Upper lobe of left lung (tissue), 6 donors: Measurements from ENCODE around the gene NEDD4L. TPM values are rescaled to one million over a fixed set of nuclear protein-coding genes. Genes with fewer than 3 reads are reported as not detected.
"Not testable (repeated sequence)": the region's sequence is repeated elsewhere in the genome, so short reads cannot be mapped to it uniquely, and the experiment has no call there.

ENCODE experiments used
- ATAC-seq, 2 donors: fragments of 200-7000 bp; cut with Tn5 transposase; one replicate each; pipeline ENCODE4 v1.9.1; 2022; ENCODE audit warnings: mild to moderate bottlenecking in 2 of 2, moderate library complexity in 2 of 2; ENCODE audit not compliant: low FRiP score in 2 of 2
- DNase-seq, 2 donors: peaks; one replicate each; pipeline ENCODE4 v3.0.0-alpha.2; 2019 to 2020
- H3K27ac ChIP-seq, 4 donors: fragments of 200-600 bp; sonication (generic); one replicate each; pipeline ENCODE4 v1.5.1; 2016 to 2019
- H3K27me3 ChIP-seq, 4 donors: fragments of 200-600 bp; sonication (generic); one replicate each; pipeline ENCODE4 v1.5.1; 2017 to 2019
- H3K36me3 ChIP-seq, 4 donors: fragments of 200-600 bp; sonication (generic); one replicate each; pipeline ENCODE4 v1.5.1; 2016 to 2019
- H3K4me1 ChIP-seq, 4 donors: fragments of 200-600 bp; sonication (generic); one replicate each; pipeline ENCODE4 v1.5.1; 2018 to 2019
- H3K4me3 ChIP-seq, 4 donors: fragments of 200-600 bp; sonication (generic); one replicate each; pipeline ENCODE4 v1.5.1; 2017 to 2019; ENCODE audit warnings: mild to moderate bottlenecking in 2 of 4, moderate library complexity in 1 of 4
- H3K9me3 ChIP-seq, 4 donors: fragments of 200-600 bp; sonication (generic); one replicate each; pipeline ENCODE4 v1.5.1; 2018 to 2019
- CTCF ChIP-seq, 6 experiments: fragments of 450-650 bp in 4 of 6; fragments of 200-600 bp in 2 of 6; sonication (generic) in 2 of 6; IDR thresholded peaks; one replicate each; pipeline ENCODE4 v1.5.1; 2016 to 2019; ENCODE audit warnings: antibody characterized with exemption in 6 of 6
- EP300 ChIP-seq, 4 donors: sonication (generic); formaldehyde crosslinking; IDR thresholded peaks; one replicate each; pipeline ENCODE4 v1.5.1; 2017; ENCODE audit warnings: antibody characterized with exemption in 4 of 4, control low read depth in 2 of 4
- POLR2A ChIP-seq, 4 donors: fragments of 450-650 bp; IDR thresholded peaks; one replicate each; pipeline ENCODE4 v1.5.1; 2016 to 2017; ENCODE audit warnings: antibody characterized with exemption in 4 of 4, mild to moderate bottlenecking in 2 of 4
- POLR2AphosphoS5 ChIP-seq, 2 donors: sonication (generic); formaldehyde crosslinking; IDR thresholded peaks; one replicate each; pipeline ENCODE4 v1.5.1; 2017; ENCODE audit warnings: antibody characterized with exemption in 2 of 2
- WGBS, 2 donors: methylation state at CpG; one replicate each; pipeline ENCODE4 v1.1.5; 2017 to 2018; 5-methylcytosine and 5-hydroxymethylcytosine counted together
- total RNA-seq, 6 donors: library from RNA; depleted of rRNA in 4 of 6; stranded (reverse); fragments of >200 nt in 4 of 6; gene quantifications; one replicate each; pipeline versions ENCODE4 v1.1.0 to v1.2.1, GENCODE V29; 2016 to 2021
- donor health status: DM: no; HTN: no; CAD: no; lungs with moderate emphysema.
- donor health status: DM: no; HTN: yes; CAD: no; lungs with severe emphysema.

NEDD4L gene
- total RNA-seq, 6 donors from 2014 or later = 148 to 491 (median 300) TPM

- DNase-seq (no peak), ATAC-seq (no peak)
- H3K27me3 ChIP-seq = no peaks in the 10 kb centered on the region
- H3K27ac ChIP-seq = peak overlapping the region; percentile 76 to 77 (median 76)
- no peaks in the 10 kb centered on the region for H3K9me3 ChIP-seq
- TF ChIP-seq POLR2A (IDR thresholded peaks at IDR 0.05) (no peak), EP300 (IDR thresholded peaks at IDR 0.05) (no peak), POLR2AphosphoS5 (IDR thresholded peaks at IDR 0.05) (no peak), CTCF (IDR thresholded peaks at IDR 0.05) (no peak)
- no peak overlapping the region for H3K4me3 ChIP-seq
- WGBS, 2 donors = 82 to 84% methylated on average over 5 of the region's 5 CpGs
- H3K4me1 ChIP-seq = peaks cover 14 to 53% (median 28%) of the 10 kb centered on the region in 4 donors
- H3K36me3 ChIP-seq = no peaks in the 10 kb centered on the region
Observed at GRCh38 chr18:58264075-58264474, 220.0 kb downstream of the NEDD4L start.

- DNase-seq (no peak), ATAC-seq (no peak)
- H3K4me3 ChIP-seq = no peak overlapping the region
- H3K36me3 ChIP-seq = no peaks in the 10 kb centered on the region
- TF ChIP-seq POLR2AphosphoS5 (IDR thresholded peaks at IDR 0.05) (no peak), POLR2A (IDR thresholded peaks at IDR 0.05) (no peak), EP300 (IDR thresholded peaks at IDR 0.05) (no peak), CTCF (IDR thresholded peaks at IDR 0.05) (no peak)
- WGBS, 2 donors = 44 to 71% methylated on average over 2 of the region's 2 CpGs
- peak overlapping the region; percentile 32 to 76 (median 60) for H3K27ac ChIP-seq
- H3K27me3 ChIP-seq = no peaks in the 10 kb centered on the region
- H3K4me1 ChIP-seq = peaks cover 14 to 55% (median 33%) of the 10 kb centered on the region in 4 donors
- H3K9me3 ChIP-seq = no peaks in the 10 kb centered on the region
Observed at GRCh38 chr18:58264840-58265239, 220.8 kb downstream of the NEDD4L start.

- not testable (repeated sequence) for H3K9me3 ChIP-seq, DNase-seq, H3K36me3 ChIP-seq, H3K4me3 ChIP-seq, ATAC-seq, H3K27me3 ChIP-seq
- 88 to 89% methylated on average over 3 of the region's 3 CpGs for WGBS, 2 donors
- peaks cover 14 to 55% (median 33%) of the 10 kb centered on the region in 4 donors for H3K4me1 ChIP-seq
- peak overlapping the region; percentile 32 to 76 (median 60) for H3K27ac ChIP-seq
Observed at GRCh38 chr18:58265489-58265888, 221.5 kb downstream of the NEDD4L start.

GRCh38 chr18:58266291-58266690 lies 222.3 kb downstream of the NEDD4L start:
- DNase-seq = no peak
- TF ChIP-seq CTCF (IDR thresholded peaks at IDR 0.05) = no peak
- no peak for TF ChIP-seq POLR2A (IDR thresholded peaks at IDR 0.05)
- no peak for TF ChIP-seq POLR2AphosphoS5 (IDR thresholded peaks at IDR 0.05)
- TF ChIP-seq EP300 (IDR thresholded peaks at IDR 0.05) = no peak
- no peak for ATAC-seq
- 51 to 63% methylated on average over 1 of the region's 1 CpG for WGBS, 2 donors
- Histone ChIP-seq H3K4me3 (no peak overlapping the region), H3K4me1 (peaks cover 14 to 55% (median 33%) of the 10 kb centered on the region in 4 donors), H3K9me3 (no peaks in the 10 kb centered on the region), H3K27ac (peak overlapping the region in 2 of 4 donors; percentile 50 to 76), H3K27me3 (no peaks in the 10 kb centered on the region), H3K36me3 (no peaks in the 10 kb centered on the region)

GRCh38 chr18:58267493-58267892 lies 223.5 kb downstream of the NEDD4L start:
- TF ChIP-seq CTCF (IDR thresholded peaks at IDR 0.05) (no peak), EP300 (IDR thresholded peaks at IDR 0.05) (no peak), POLR2AphosphoS5 (IDR thresholded peaks at IDR 0.05) (no peak), POLR2A (IDR thresholded peaks at IDR 0.05) (no peak)
- Histone ChIP-seq H3K4me3 (no peak overlapping the region), H3K36me3 (no peaks in the 10 kb centered on the region), H3K9me3 (no peaks in the 10 kb centered on the region), H3K4me1 (peaks cover 14 to 49% (median 33%) of the 10 kb centered on the region in 4 donors), H3K27ac (peak overlapping the region in 3 of 4 donors; percentile 62 to 76 (median 68)), H3K27me3 (no peaks in the 10 kb centered on the region)
- ATAC-seq = no peak
- WGBS, 2 donors = 64 to 75% methylated on average over 6 of the region's 6 CpGs
- no peak for DNase-seq
